Ecto neural progenitor cell (in vitro differentiated cells): ENCODE results near the gene CDH4.
"Not testable (repeated sequence)": the region's sequence is repeated elsewhere in the genome, so short reads cannot be mapped to it uniquely, and the experiment has no call there.

Experiments used
- DNase-seq: peaks from one replicate; pipeline ENCODE4 v3.0.0-alpha.2; 2018; ENCODE audit warnings: low spot score

CDH4 gene

GRCh38 chr20:61847986-61848385, 595.9 kb downstream of the CDH4 start:
- no peak for DNase-seq

- no peak for DNase-seq
These were observed 596.8 kb downstream of the CDH4 start for GRCh38 chr20:61848851-61849250.

GRCh38 chr20:61849376-61849775, 597.3 kb downstream of the CDH4 start:
- no peak for DNase-seq

GRCh38 chr20:61849822-61850221, 597.8 kb downstream of the CDH4 start:
- DNase-seq, result no peak

GRCh38 chr20:61850457-61850856, 598.4 kb downstream of the CDH4 start:
- DNase-seq, result no peak

GRCh38 chr20:61850926-61851900, 599.2 kb downstream of the CDH4 start:
- no peak for DNase-seq

- DNase-seq, result no peak
These were observed 600.4 kb downstream of the CDH4 start for GRCh38 chr20:61852268-61853072.

GRCh38 chr20:61853073-61854005, 601.3 kb downstream of the CDH4 start:
- DNase-seq, result no peak

GRCh38 chr20:61854538-61854937, 602.5 kb downstream of the CDH4 start:
- DNase-seq, result not testable (repeated sequence)

GRCh38 chr20:61855286-61855685, 603.2 kb downstream of the CDH4 start:
- no peak for DNase-seq

- DNase-seq, result no peak
These were observed 604.8 kb downstream of the CDH4 start for GRCh38 chr20:61856626-61857413.

GRCh38 chr20:61857414-61857775, 605.3 kb downstream of the CDH4 start:
- no peak for DNase-seq

- DNase-seq, result no peak
These were observed 605.8 kb downstream of the CDH4 start for GRCh38 chr20:61857884-61858283.

- no peak for DNase-seq
These were observed 607.7 kb downstream of the CDH4 start for GRCh38 chr20:61859767-61860166.

GRCh38 chr20:61860260-61860987, 608.4 kb downstream of the CDH4 start:
- no peak for DNase-seq

GRCh38 chr20:61861054-61861841, 609.2 kb downstream of the CDH4 start:
- no peak for DNase-seq

GRCh38 chr20:61861858-61862257, 609.8 kb downstream of the CDH4 start:
- no peak for DNase-seq

- DNase-seq, result no peak
These were observed 610.8 kb downstream of the CDH4 start for GRCh38 chr20:61862881-61863280.

GRCh38 chr20:61864481-61864880, 612.4 kb downstream of the CDH4 start:
- no peak for DNase-seq

- no peak for DNase-seq
These were observed 613.3 kb downstream of the CDH4 start for GRCh38 chr20:61865353-61865752.
